NCI-H2107 treated with DMSO at 0.1 percent for 48 hours (cell line): ENCODE data around the gene KRTAP5-10.
"Not testable (repeated sequence)": the region's sequence is repeated elsewhere in the genome, so short reads cannot be mapped to it uniquely, and the experiment has no call there.

Source experiments
- DNase-seq: peaks from one replicate; lab custom pipeline; 2025; ENCODE audit not compliant: unreplicated experiment; lab: John Stamatoyannopoulos, UW

KRTAP5-10 gene

GRCh38 chr11:71565263-71565662 lies at the start of gene KRTAP5-10:
TSS of gene KRTAP5-10 (plus strand) at chr11:71565563. CDS start at chr11:71565588, 25 bp downstream.
- no peak for DNase-seq

GRCh38 chr11:71518506-71519471 lies 46.6 kb upstream of the KRTAP5-10 start:
- no peak for DNase-seq

GRCh38 chr11:71519546-71519945 lies 45.8 kb upstream of the KRTAP5-10 start:
- DNase-seq, result no peak

GRCh38 chr11:71525188-71525937 lies 40.0 kb upstream of the KRTAP5-10 start:
- DNase-seq, result no peak

GRCh38 chr11:71525938-71526495 lies 39.3 kb upstream of the KRTAP5-10 start:
- no peak for DNase-seq

- not testable (repeated sequence) for DNase-seq
These were observed 38.4 kb upstream of the KRTAP5-10 start, which contains the start of gene KRTAP5-7 for GRCh38 chr11:71526796-71527575. TSS of gene KRTAP5-7 (plus strand) at chr11:71527267. CDS start at chr11:71527301, 34 bp downstream.

- no peak for DNase-seq
These were observed 37.7 kb upstream of the KRTAP5-10 start for GRCh38 chr11:71527576-71528210.

GRCh38 chr11:71530602-71531001 lies 34.8 kb upstream of the KRTAP5-10 start:
- DNase-seq, result no peak

- no peak for DNase-seq
These were observed 33.2 kb upstream of the KRTAP5-10 start for GRCh38 chr11:71532036-71532610.

- not testable (repeated sequence) for DNase-seq
These were observed 30.4 kb upstream of the KRTAP5-10 start for GRCh38 chr11:71534711-71535608.

GRCh38 chr11:71535825-71536224 lies 29.5 kb upstream of the KRTAP5-10 start:
- DNase-seq, result no peak

- no peak for DNase-seq
These were observed 27.8 kb upstream of the KRTAP5-10 start for GRCh38 chr11:71537537-71537936.

GRCh38 chr11:71537977-71538665 lies 27.2 kb upstream of the KRTAP5-10 start, which contains the start of gene KRTAP5-8:
TSS of gene KRTAP5-8 (plus strand) at chr11:71538025. CDS start at chr11:71538056, 31 bp downstream.
- DNase-seq, result not testable (repeated sequence)

GRCh38 chr11:71538666-71538990 lies 26.7 kb upstream of the KRTAP5-10 start:
- DNase-seq, result no peak

GRCh38 chr11:71539017-71539416 lies 26.3 kb upstream of the KRTAP5-10 start:
- no peak for DNase-seq

GRCh38 chr11:71539971-71540370 lies 25.4 kb upstream of the KRTAP5-10 start:
- DNase-seq, result not testable (repeated sequence)

- not testable (repeated sequence) for DNase-seq
These were observed 24.6 kb upstream of the KRTAP5-10 start for GRCh38 chr11:71540521-71541304.
